Muscle layer of colon (tissue), 2 donors: ENCODE measurements around the gene OLFM1.

Experiments
- H3K27ac ChIP-seq: one replicate; pipeline ENCODE4 v1.7.0; 2013; ENCODE audit warnings: low read depth, mild to moderate bottlenecking, low read length, moderate library complexity
- H3K27me3 ChIP-seq, 2 donors: one replicate each; pipeline ENCODE4 v1.7.0; 2013; ENCODE audit warnings: low read length in 2 of 2, mild to moderate bottlenecking in 2 of 2; ENCODE audit not compliant: insufficient read depth in 2 of 2, control insufficient read depth in 1 of 2
- H3K36me3 ChIP-seq: one replicate; pipeline ENCODE4 v1.7.0; 2013; ENCODE audit warnings: mild to moderate bottlenecking, low read length; ENCODE audit not compliant: insufficient read depth
- H3K4me1 ChIP-seq: one replicate; pipeline ENCODE4 v1.7.0; 2013; ENCODE audit warnings: mild to moderate bottlenecking, low read length; ENCODE audit not compliant: insufficient read depth
- H3K4me3 ChIP-seq, 2 donors: one replicate each; pipeline ENCODE4 v1.7.0; 2013; ENCODE audit warnings: low read length in 2 of 2, low read depth in 1 of 2, mild to moderate bottlenecking in 1 of 2, moderate library complexity in 1 of 2
- H3K9ac ChIP-seq: one replicate; pipeline ENCODE4 v1.7.0; 2013; ENCODE audit warnings: low read length
- H3K9me3 ChIP-seq: one replicate; pipeline ENCODE4 v1.7.0; 2013; ENCODE audit warnings: mild to moderate bottlenecking, low read length
- donor health status: abdominal sarcoma.
- donor health status: Adenocarcinoma of cecum.

Gene OLFM1

GRCh38 chr9:135048046-135048757, 39.3 kb upstream of the OLFM1 start:
- H3K9ac ChIP-seq = no peak overlapping the region
- no peaks in the 10 kb centered on the region for H3K36me3 ChIP-seq
- H3K4me3 ChIP-seq = no peak overlapping the region
- no peak overlapping the region for H3K27ac ChIP-seq
- H3K27me3 ChIP-seq = peaks cover 0 to 6% of the 10 kb centered on the region in 2 donors
- H3K4me1 ChIP-seq = no peaks in the 10 kb centered on the region
- H3K9me3 ChIP-seq = no peaks in the 10 kb centered on the region

GRCh38 chr9:135048758-135049444, 38.6 kb upstream of the OLFM1 start:
- Histone ChIP-seq H3K9me3 (no peaks in the 10 kb centered on the region), H3K4me3 (no peak overlapping the region), H3K27me3 (peaks cover 0 to 6% of the 10 kb centered on the region in 2 donors), H3K9ac (no peak overlapping the region), H3K4me1 (no peaks in the 10 kb centered on the region), H3K27ac (no peak overlapping the region), H3K36me3 (no peaks in the 10 kb centered on the region)

- no peak overlapping the region for H3K4me3 ChIP-seq
- no peaks in the 10 kb centered on the region for H3K4me1 ChIP-seq
- H3K9ac ChIP-seq = no peak overlapping the region
- peaks cover 0 to 6% of the 10 kb centered on the region in 2 donors for H3K27me3 ChIP-seq
- no peak overlapping the region for H3K27ac ChIP-seq
- H3K9me3 ChIP-seq = no peaks in the 10 kb centered on the region
- H3K36me3 ChIP-seq = no peaks in the 10 kb centered on the region
These were observed 38.0 kb upstream of the OLFM1 start for GRCh38 chr9:135049460-135049859.

GRCh38 chr9:135050072-135050990, 37.1 kb upstream of the OLFM1 start:
- H3K4me3 ChIP-seq = no peak overlapping the region
- peaks cover 0 to 6% of the 10 kb centered on the region in 2 donors for H3K27me3 ChIP-seq
- H3K9ac ChIP-seq = no peak overlapping the region
- H3K4me1 ChIP-seq = no peaks in the 10 kb centered on the region
- no peaks in the 10 kb centered on the region for H3K9me3 ChIP-seq
- H3K27ac ChIP-seq = no peak overlapping the region
- H3K36me3 ChIP-seq = no peaks in the 10 kb centered on the region

GRCh38 chr9:135051316-135052038, 36.0 kb upstream of the OLFM1 start:
- no peak overlapping the region for H3K27ac ChIP-seq
- peaks cover 0 to 10% of the 10 kb centered on the region in 2 donors for H3K27me3 ChIP-seq
- H3K9ac ChIP-seq = no peak overlapping the region
- H3K4me3 ChIP-seq = no peak overlapping the region
- H3K36me3 ChIP-seq = no peaks in the 10 kb centered on the region
- H3K9me3 ChIP-seq = no peaks in the 10 kb centered on the region
- no peaks in the 10 kb centered on the region for H3K4me1 ChIP-seq

- H3K4me1 ChIP-seq = no peaks in the 10 kb centered on the region
These were observed 34.3 kb upstream of the OLFM1 start for GRCh38 chr9:135053133-135053532.

GRCh38 chr9:135055181-135055580, 32.3 kb upstream of the OLFM1 start:
- Histone ChIP-seq H3K27me3 (peaks cover 0 to 8% of the 10 kb centered on the region in 2 donors), H3K27ac (no peak overlapping the region), H3K4me1 (no peaks in the 10 kb centered on the region), H3K9me3 (no peaks in the 10 kb centered on the region), H3K9ac (no peak overlapping the region), H3K4me3 (no peak overlapping the region), H3K36me3 (no peaks in the 10 kb centered on the region)

More at GRCh38 chr9:135053133-135053532, 34.3 kb upstream of the OLFM1 start:
- H3K9me3 ChIP-seq = no peaks in the 10 kb centered on the region
- no peak overlapping the region for H3K9ac ChIP-seq
- no peak overlapping the region for H3K27ac ChIP-seq
- peaks cover 0 to 10% of the 10 kb centered on the region in 2 donors for H3K27me3 ChIP-seq
- H3K36me3 ChIP-seq = no peaks in the 10 kb centered on the region
- H3K4me3 ChIP-seq = no peak overlapping the region

- Histone ChIP-seq H3K27me3 (peaks cover 0 to 4% of the 10 kb centered on the region in 2 donors), H3K4me1 (no peaks in the 10 kb centered on the region), H3K9ac (no peak overlapping the region), H3K9me3 (no peaks in the 10 kb centered on the region), H3K27ac (no peak overlapping the region), H3K36me3 (no peaks in the 10 kb centered on the region), H3K4me3 (no peak overlapping the region)
These were observed 30.9 kb upstream of the OLFM1 start for GRCh38 chr9:135056541-135056940.

- Histone ChIP-seq H3K9me3 (no peaks in the 10 kb centered on the region), H3K27ac (no peak overlapping the region), H3K9ac (no peak overlapping the region), H3K4me3 (no peak overlapping the region), H3K27me3 (peaks cover 0 to 10% of the 10 kb centered on the region in 2 donors), H3K36me3 (no peaks in the 10 kb centered on the region), H3K4me1 (no peaks in the 10 kb centered on the region)
These were observed 26.9 kb upstream of the OLFM1 start for GRCh38 chr9:135060461-135061116.

GRCh38 chr9:135061441-135061840, 26.0 kb upstream of the OLFM1 start:
- H3K9me3 ChIP-seq = no peaks in the 10 kb centered on the region
- no peak overlapping the region for H3K4me3 ChIP-seq
- H3K9ac ChIP-seq = no peak overlapping the region
- H3K36me3 ChIP-seq = no peaks in the 10 kb centered on the region
- no peak overlapping the region for H3K27ac ChIP-seq
- H3K27me3 ChIP-seq = peaks cover 0 to 6% of the 10 kb centered on the region in 2 donors
- no peaks in the 10 kb centered on the region for H3K4me1 ChIP-seq
